Measurements from ENCODE around the gene MATCAP1. TPM values are rescaled to one million over a fixed set of nuclear protein-coding genes. Genes with fewer than 3 reads are reported as not detected.

The MATCAP1 gene
- total RNA-seq, 4 donors from 2014 or later, result 2.5 to 7.7 (median 4.5) TPM

- in situ Hi-C loops (cut with MboI; ENCODE audit: low sequenced_read_pairs in 4 of 4) (no loop called here), intact Hi-C loops (cut with DNase I; ENCODE audit: low total_unique reads) (no loop called here)
- no peak for DNase-seq
- H3K36me3 ChIP-seq, result no peaks in the 10 kb centered on the region
- H3K27ac ChIP-seq, result peak overlapping the region; percentile 93 to 100 (median 95)
- H3K27me3 ChIP-seq, result no peaks in the 10 kb centered on the region
- peak overlapping the region; percentile 65 to 78 (median 69) for H3K4me3 ChIP-seq
- no peaks in the 10 kb centered on the region for H3K9me3 ChIP-seq
- TF ChIP-seq CTCF (IDR thresholded peaks at IDR 0.05 in 4 of 5, conservative IDR thresholded peaks at IDR 0.05 in 1 of 5), result no peak
- no peak for TF ChIP-seq POLR2A (IDR thresholded peaks at IDR 0.05)
- H3K4me1 ChIP-seq, result peaks cover 55 to 58% of the 10 kb centered on the region in 2 donors
- ATAC-seq, result no peak
Observed at GRCh38 chr16:67165121-67166078, 18.4 kb downstream of the MATCAP1 start.

GRCh38 chr16:67164599-67165061 is 19.1 kb downstream of the MATCAP1 start, which contains the start of gene HSF4:
Gene HSF4, plus strand, starts transcription at chr16:67164745. Its CDS starts 67 bp downstream, at chr16:67164812.
- peak; percentile 65 to 81 for DNase-seq
- Histone ChIP-seq H3K4me3 (peak within 1 kb of the TSS; percentile 65 to 78 (median 69)), H3K4me1 (peaks cover 50 to 53% of the 10 kb centered on the region in 2 donors), H3K9me3 (no peaks in the 10 kb centered on the region), H3K27me3 (no peaks in the 10 kb centered on the region), H3K27ac (peak within 1 kb of the TSS; percentile 93 to 100 (median 95)), H3K36me3 (no peaks in the 10 kb centered on the region)
- in situ Hi-C loops (cut with MboI; ENCODE audit: low sequenced_read_pairs in 4 of 4), result no loop called here
- intact Hi-C loops (cut with DNase I; ENCODE audit: low total_unique reads), result loop anchor here (5.0 kb wide), 1 partner anchor 83 kb away; the partner anchor contains the start of genes FHOD1 and SLC9A5
- peak; percentile 40 to 43 for ATAC-seq
- TF ChIP-seq CTCF (IDR thresholded peaks at IDR 0.05 in 4 of 5, conservative IDR thresholded peaks at IDR 0.05 in 1 of 5) (no peak), POLR2A (IDR thresholded peaks at IDR 0.05) (peak; percentile 88 to 91)

- in situ Hi-C loops (cut with MboI; ENCODE audit: low sequenced_read_pairs in 4 of 4) (no loop called here), intact Hi-C loops (cut with DNase I; ENCODE audit: low total_unique reads) (loop anchor here (2.0 to 5.0 kb wide), 2 partner anchors 83 to 213 kb away; partner anchors contain the start of genes FHOD1 and SLC9A5)
- H3K9me3 ChIP-seq, result no peaks in the 10 kb centered on the region
- peak overlapping the region; percentile 52 to 73 (median 65) for H3K4me3 ChIP-seq
- H3K27me3 ChIP-seq, result no peaks in the 10 kb centered on the region
- DNase-seq, result no peak
- ATAC-seq, result peak; percentile 3 to 6
- H3K4me1 ChIP-seq, result peaks cover 48 to 52% of the 10 kb centered on the region in 2 donors
- TF ChIP-seq CTCF (IDR thresholded peaks at IDR 0.05 in 4 of 5, conservative IDR thresholded peaks at IDR 0.05 in 1 of 5), result no peak
- no peak for TF ChIP-seq POLR2A (IDR thresholded peaks at IDR 0.05)
- H3K36me3 ChIP-seq, result no peaks in the 10 kb centered on the region
- H3K27ac ChIP-seq, result peak overlapping the region; percentile 93 to 100 (median 95)
Observed at GRCh38 chr16:67163999-67164558, 19.7 kb downstream of the MATCAP1 start.

- Histone ChIP-seq H3K4me1 (peaks cover 49 to 51% of the 10 kb centered on the region in 2 donors), H3K9me3 (no peaks in the 10 kb centered on the region), H3K4me3 (peak overlapping the region; percentile 52 to 73 (median 65)), H3K27ac (peak overlapping the region; percentile 93 to 100 (median 95)), H3K36me3 (no peaks in the 10 kb centered on the region), H3K27me3 (no peaks in the 10 kb centered on the region)
- intact Hi-C loops (cut with DNase I; ENCODE audit: low total_unique reads) (loop anchor here (2.0 to 5.0 kb wide), 2 partner anchors 84 to 213 kb away; partner anchors contain the start of genes FHOD1 and SLC9A5), in situ Hi-C loops (cut with MboI; ENCODE audit: low sequenced_read_pairs in 4 of 4) (no loop called here)
- ATAC-seq (peak; percentile 4 to 14), DNase-seq (peak in 1 of 2 donors; percentile 78)
- TF ChIP-seq POLR2A (IDR thresholded peaks at IDR 0.05), result peak; percentile 55 to 63
- TF ChIP-seq CTCF (IDR thresholded peaks at IDR 0.05 in 4 of 5, conservative IDR thresholded peaks at IDR 0.05 in 1 of 5), result peak in 1 of 5 experiments; percentile 19
Observed at GRCh38 chr16:67163164-67163998, 20.4 kb downstream of the MATCAP1 start.

Measured in gastrocnemius medialis (tissue), 4 donors.